ENCODE data around the gene COL27A1. TPM values are rescaled to one million over a fixed set of nuclear protein-coding genes. Genes with fewer than 3 reads are reported as not detected.

COL27A1 gene
- polyA plus RNA-seq, 1 of the 3 experiments (the other 2 are of a cell fraction): 8.7 TPM

DNA sequence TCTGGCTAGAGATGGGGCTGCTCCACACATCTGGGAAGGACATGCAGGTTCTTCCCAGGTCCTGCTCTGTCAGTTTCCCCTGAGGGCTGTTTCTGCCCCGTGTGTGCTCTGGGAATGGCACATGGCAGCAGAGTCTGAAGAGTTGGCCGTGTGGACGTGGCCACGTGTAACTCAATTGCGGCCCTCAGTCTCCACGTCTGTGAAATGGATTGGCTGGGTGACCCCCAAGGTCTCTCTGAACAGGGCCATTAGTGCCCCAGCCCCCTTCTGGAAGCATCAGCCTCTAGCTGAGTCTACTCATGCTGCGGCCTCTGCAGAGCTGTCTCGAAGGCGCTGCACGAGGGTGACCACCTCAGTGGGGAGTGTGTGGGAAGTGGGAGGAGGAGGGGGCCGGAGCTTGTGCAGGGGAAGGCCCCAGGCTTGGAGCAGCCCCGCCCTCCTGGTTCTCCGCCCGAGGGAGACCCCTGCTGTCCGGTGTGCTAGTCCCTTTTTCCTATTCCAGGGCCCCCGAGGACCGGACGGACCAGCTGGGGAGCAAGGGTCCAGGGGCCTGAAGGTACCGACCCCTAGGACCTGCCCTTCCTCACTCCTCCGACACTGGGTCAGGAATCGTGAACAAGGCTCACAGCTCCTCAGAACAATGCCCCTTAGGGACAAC, 108.6 kb downstream of the COL27A1 start:
- TF ChIP-seq SMC3 (IDR thresholded peaks at IDR 0.05; ENCODE audit: low read depth, low read length) (0 out of 2 replicates have a peak, but pooled peaks have one; percentile 30), RAD21 (IDR thresholded peaks at IDR 0.05; ENCODE audit: low read length) (peak; percentile 28; the same call in 1 of the 2 replicates), TCF12 (IDR thresholded peaks at IDR 0.05) (no peak)
- H4K20me1 ChIP-seq (ENCODE audit: insufficient read depth): no peaks in the 10 kb centered on the region
- no peaks in the 10 kb centered on the region for H3K9me3 ChIP-seq
- H3K9me2 ChIP-seq: no peaks in the 10 kb centered on the region
- H3K9ac ChIP-seq: no peak overlapping the region
- no peak overlapping the region for H3K27ac ChIP-seq (ENCODE audit: low read depth in 2 of 2, low read length in 1 of 2)
- no peaks in the 10 kb centered on the region for H3K27me3 ChIP-seq (ENCODE audit: insufficient read depth)
- no peak for DNase-seq
- peaks cover 0 to 19% of the 10 kb centered on the region in 2 experiments; a peak in 1 of 4 replicates for H3K4me1 ChIP-seq (ENCODE audit: control insufficient read depth in 1 of 2, insufficient read depth in 2 of 2, low read depth in 1 of 2, low read length in 1 of 2)
- H3K36me3 ChIP-seq (replicated peaks in 1 of 2; ENCODE audit: control insufficient read depth in 1 of 2, insufficient read depth in 2 of 2, low read length in 1 of 2): no peaks in the 10 kb centered on the region
- H2AFZ ChIP-seq (ENCODE audit: low read depth): no peak overlapping the region
- no peak overlapping the region for H3K4me2 ChIP-seq
- no peak overlapping the region for H3K4me3 ChIP-seq (ENCODE audit: low read depth in 2 of 2, low read length in 1 of 2)
- 90% methylated on average over 7 of the region's 21 CpGs for WGBS (ENCODE audit: low lambda C conversion rate)
- H3K79me2 ChIP-seq (ENCODE audit: insufficient read depth): no peaks in the 10 kb centered on the region
- H3F3A ChIP-seq (replicated peaks; ENCODE audit: insufficient read depth): no peaks in the 10 kb centered on the region
- ChIA-PET CTCF (interaction anchor here (0.6 to 16.3 kb wide), 10 partner anchors 8 to 181 kb away, joined by 3 to 186 read pairs (median 14); partner anchors contain the start of genes COL27A1 and KIF12), POLR2A (no interaction called here)

DNA sequence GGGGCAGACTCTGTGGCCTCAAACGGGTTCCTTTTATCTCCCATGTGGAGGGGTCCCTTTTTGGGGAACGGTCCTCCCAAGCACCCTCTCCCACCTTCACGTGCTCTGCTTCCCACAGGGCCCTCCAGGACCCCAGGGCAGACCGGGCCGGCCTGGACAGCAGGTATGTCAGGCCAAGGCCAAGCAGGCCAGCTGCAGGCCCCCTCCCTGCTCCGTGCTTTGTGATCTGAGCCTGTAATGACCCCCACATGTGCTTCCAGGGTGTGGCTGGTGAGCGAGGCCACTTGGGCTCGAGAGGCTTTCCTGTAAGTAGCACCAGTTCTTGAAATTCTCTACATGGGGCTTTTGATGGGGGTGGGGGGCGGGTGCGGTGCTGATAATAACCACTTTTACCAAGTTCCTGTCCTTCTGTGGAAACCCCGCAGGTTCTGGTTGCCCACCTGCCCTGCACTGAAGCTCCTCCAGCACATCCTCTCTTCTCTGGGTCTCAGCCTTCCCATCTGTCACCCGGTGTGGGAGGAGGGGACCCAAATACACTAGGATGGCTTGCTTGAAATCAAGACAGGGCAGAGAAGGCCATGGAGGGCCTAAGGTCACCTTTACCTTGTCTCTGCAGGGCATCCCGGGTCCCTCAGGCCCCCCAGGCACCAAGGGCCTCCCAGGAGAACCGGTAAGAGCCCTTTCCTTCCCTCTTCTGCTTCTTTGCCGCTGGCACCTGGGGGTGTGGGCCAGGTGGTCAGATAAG, 109.6 kb downstream of the COL27A1 start:
- ChIA-PET CTCF (interaction anchor here (1.2 to 16.3 kb wide), 7 partner anchors 26 to 182 kb away, joined by 4 to 186 read pairs (median 19); partner anchors contain the start of gene COL27A1), POLR2A (no interaction called here)
- Histone ChIP-seq H3K4me2 (no peak overlapping the region), H3K79me2 (ENCODE audit: insufficient read depth) (no peaks in the 10 kb centered on the region), H2AFZ (ENCODE audit: low read depth) (no peak overlapping the region), H3F3A (replicated peaks; ENCODE audit: insufficient read depth) (no peaks in the 10 kb centered on the region), H3K4me1 (ENCODE audit: control insufficient read depth in 1 of 2, insufficient read depth in 2 of 2, low read depth in 1 of 2, low read length in 1 of 2) (peaks cover 0 to 9% of the 10 kb centered on the region in 2 experiments; a peak in 1 of 4 replicates), H3K9me3 (no peaks in the 10 kb centered on the region), H3K9ac (no peak overlapping the region), H4K20me1 (ENCODE audit: insufficient read depth) (no peaks in the 10 kb centered on the region), H3K27ac (ENCODE audit: low read depth in 2 of 2, low read length in 1 of 2) (no peak overlapping the region), H3K4me3 (ENCODE audit: low read depth in 2 of 2, low read length in 1 of 2) (no peak overlapping the region), H3K9me2 (no peaks in the 10 kb centered on the region), H3K27me3 (ENCODE audit: insufficient read depth) (no peaks in the 10 kb centered on the region), H3K36me3 (replicated peaks in 1 of 2; ENCODE audit: control insufficient read depth in 1 of 2, insufficient read depth in 2 of 2, low read length in 1 of 2) (no peaks in the 10 kb centered on the region)
- 89% methylated on average over 11 of the region's 15 CpGs for WGBS (ENCODE audit: low lambda C conversion rate)
- no peak for TF ChIP-seq EP300 (IDR thresholded peaks at IDR 0.05; ENCODE audit: borderline replicate concordance in 1 of 2, low read depth in 1 of 2, low read length in 1 of 2)
- TF ChIP-seq, protein P1, sequence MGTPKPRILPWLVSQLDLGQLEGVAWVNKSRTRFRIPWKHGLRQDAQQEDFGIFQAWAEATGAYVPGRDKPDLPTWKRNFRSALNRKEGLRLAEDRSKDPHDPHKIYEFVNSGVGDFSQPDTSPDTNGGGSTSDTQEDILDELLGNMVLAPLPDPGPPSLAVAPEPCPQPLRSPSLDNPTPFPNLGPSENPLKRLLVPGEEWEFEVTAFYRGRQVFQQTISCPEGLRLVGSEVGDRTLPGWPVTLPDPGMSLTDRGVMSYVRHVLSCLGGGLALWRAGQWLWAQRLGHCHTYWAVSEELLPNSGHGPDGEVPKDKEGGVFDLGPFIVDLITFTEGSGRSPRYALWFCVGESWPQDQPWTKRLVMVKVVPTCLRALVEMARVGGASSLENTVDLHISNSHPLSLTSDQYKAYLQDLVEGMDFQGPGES (IDR thresholded peaks at IDR 0.05; ENCODE audit: low read depth, low read length): no peak
- no peak for TF ChIP-seq CHD2 (IDR thresholded peaks at IDR 0.05; ENCODE audit: low read length, partially characterized antibody)
- TF ChIP-seq, protein P2, sequence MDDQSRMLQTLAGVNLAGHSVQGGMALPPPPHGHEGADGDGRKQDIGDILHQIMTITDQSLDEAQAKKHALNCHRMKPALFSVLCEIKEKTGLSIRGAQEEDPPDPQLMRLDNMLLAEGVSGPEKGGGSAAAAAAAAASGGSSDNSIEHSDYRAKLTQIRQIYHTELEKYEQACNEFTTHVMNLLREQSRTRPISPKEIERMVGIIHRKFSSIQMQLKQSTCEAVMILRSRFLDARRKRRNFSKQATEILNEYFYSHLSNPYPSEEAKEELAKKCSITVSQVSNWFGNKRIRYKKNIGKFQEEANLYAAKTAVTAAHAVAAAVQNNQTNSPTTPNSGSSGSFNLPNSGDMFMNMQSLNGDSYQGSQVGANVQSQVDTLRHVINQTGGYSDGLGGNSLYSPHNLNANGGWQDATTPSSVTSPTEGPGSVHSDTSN (IDR thresholded peaks at IDR 0.05): no peak
- TF ChIP-seq, protein P3, sequence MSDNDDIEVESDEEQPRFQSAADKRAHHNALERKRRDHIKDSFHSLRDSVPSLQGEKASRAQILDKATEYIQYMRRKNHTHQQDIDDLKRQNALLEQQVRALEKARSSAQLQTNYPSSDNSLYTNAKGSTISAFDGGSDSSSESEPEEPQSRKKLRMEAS (IDR thresholded peaks at IDR 0.05; ENCODE audit: low read depth): no peak
- no peak for TF ChIP-seq GABPA (IDR thresholded peaks at IDR 0.05; ENCODE audit: low read depth)
- TF ChIP-seq RXRA (IDR thresholded peaks at IDR 0.05; ENCODE audit: borderline replicate concordance, low read depth): no peak
- no peak for TF ChIP-seq JUND (IDR thresholded peaks at IDR 0.05)
- TF ChIP-seq, protein P4, sequence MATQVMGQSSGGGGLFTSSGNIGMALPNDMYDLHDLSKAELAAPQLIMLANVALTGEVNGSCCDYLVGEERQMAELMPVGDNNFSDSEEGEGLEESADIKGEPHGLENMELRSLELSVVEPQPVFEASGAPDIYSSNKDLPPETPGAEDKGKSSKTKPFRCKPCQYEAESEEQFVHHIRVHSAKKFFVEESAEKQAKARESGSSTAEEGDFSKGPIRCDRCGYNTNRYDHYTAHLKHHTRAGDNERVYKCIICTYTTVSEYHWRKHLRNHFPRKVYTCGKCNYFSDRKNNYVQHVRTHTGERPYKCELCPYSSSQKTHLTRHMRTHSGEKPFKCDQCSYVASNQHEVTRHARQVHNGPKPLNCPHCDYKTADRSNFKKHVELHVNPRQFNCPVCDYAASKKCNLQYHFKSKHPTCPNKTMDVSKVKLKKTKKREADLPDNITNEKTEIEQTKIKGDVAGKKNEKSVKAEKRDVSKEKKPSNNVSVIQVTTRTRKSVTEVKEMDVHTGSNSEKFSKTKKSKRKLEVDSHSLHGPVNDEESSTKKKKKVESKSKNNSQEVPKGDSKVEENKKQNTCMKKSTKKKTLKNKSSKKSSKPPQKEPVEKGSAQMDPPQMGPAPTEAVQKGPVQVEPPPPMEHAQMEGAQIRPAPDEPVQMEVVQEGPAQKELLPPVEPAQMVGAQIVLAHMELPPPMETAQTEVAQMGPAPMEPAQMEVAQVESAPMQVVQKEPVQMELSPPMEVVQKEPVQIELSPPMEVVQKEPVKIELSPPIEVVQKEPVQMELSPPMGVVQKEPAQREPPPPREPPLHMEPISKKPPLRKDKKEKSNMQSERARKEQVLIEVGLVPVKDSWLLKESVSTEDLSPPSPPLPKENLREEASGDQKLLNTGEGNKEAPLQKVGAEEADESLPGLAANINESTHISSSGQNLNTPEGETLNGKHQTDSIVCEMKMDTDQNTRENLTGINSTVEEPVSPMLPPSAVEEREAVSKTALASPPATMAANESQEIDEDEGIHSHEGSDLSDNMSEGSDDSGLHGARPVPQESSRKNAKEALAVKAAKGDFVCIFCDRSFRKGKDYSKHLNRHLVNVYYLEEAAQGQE (IDR thresholded peaks at IDR 0.05; ENCODE audit: low read depth, low read length): no peak
- TF ChIP-seq GATA2 (CRISPR knock-in tag; IDR thresholded peaks at IDR 0.05): no peak
- TF ChIP-seq, protein P5, sequence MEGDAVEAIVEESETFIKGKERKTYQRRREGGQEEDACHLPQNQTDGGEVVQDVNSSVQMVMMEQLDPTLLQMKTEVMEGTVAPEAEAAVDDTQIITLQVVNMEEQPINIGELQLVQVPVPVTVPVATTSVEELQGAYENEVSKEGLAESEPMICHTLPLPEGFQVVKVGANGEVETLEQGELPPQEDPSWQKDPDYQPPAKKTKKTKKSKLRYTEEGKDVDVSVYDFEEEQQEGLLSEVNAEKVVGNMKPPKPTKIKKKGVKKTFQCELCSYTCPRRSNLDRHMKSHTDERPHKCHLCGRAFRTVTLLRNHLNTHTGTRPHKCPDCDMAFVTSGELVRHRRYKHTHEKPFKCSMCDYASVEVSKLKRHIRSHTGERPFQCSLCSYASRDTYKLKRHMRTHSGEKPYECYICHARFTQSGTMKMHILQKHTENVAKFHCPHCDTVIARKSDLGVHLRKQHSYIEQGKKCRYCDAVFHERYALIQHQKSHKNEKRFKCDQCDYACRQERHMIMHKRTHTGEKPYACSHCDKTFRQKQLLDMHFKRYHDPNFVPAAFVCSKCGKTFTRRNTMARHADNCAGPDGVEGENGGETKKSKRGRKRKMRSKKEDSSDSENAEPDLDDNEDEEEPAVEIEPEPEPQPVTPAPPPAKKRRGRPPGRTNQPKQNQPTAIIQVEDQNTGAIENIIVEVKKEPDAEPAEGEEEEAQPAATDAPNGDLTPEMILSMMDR (IDR thresholded peaks at IDR 0.05): no peak
- TF ChIP-seq SIN3A (IDR thresholded peaks at IDR 0.05; ENCODE audit: borderline replicate concordance, low read depth, low read length): no peak
- TF ChIP-seq TEAD4 (IDR thresholded peaks at IDR 0.05; ENCODE audit: borderline replicate concordance, insufficient read depth): no peak
- TF ChIP-seq YY1 (IDR thresholded peaks at IDR 0.05; ENCODE audit: low read depth): no peak
- TF ChIP-seq SMC3 (IDR thresholded peaks at IDR 0.05; ENCODE audit: low read depth, low read length): no peak
- no peak for TF ChIP-seq RFX5 (IDR thresholded peaks at IDR 0.05; ENCODE audit: low read length)
- DNase-seq: no peak
